Effector memory CD4-positive, alpha-beta T cell (primary cell): ENCODE data around the gene MYOG.

ENCODE experiments used
- DNase-seq, 3 donors: peaks; one replicate each; pipeline ENCODE4 v3.0.0-alpha.2; 2020
- H3K27ac ChIP-seq: 2 replicates; pipeline ENCODE4 v1.7.0; 2013; ENCODE audit warnings: mild to moderate bottlenecking, low read length, moderate library complexity; ENCODE audit not compliant: insufficient read depth, poor library complexity, severe bottlenecking
- H3K27me3 ChIP-seq: replicated peaks from 2 replicates; pipeline ENCODE4 v1.7.0; 2013; ENCODE audit warnings: mild to moderate bottlenecking, low read length; ENCODE audit not compliant: insufficient read depth, control insufficient read depth, poor library complexity, severe bottlenecking
- H3K36me3 ChIP-seq: 2 replicates; pipeline ENCODE4 v1.7.0; 2013; ENCODE audit warnings: mild to moderate bottlenecking, low read length, moderate library complexity; ENCODE audit not compliant: control insufficient read depth, insufficient read depth
- H3K4me1 ChIP-seq: 2 replicates; pipeline ENCODE4 v1.7.0; 2013; ENCODE audit warnings: low read length, mild to moderate bottlenecking; ENCODE audit not compliant: control insufficient read depth, insufficient read depth, poor library complexity, severe bottlenecking
- H3K4me3 ChIP-seq: 2 replicates; pipeline ENCODE4 v1.7.0; 2013; ENCODE audit warnings: low read length, low read depth, mild to moderate bottlenecking; ENCODE audit not compliant: insufficient read depth, poor library complexity, severe bottlenecking
- H3K9me3 ChIP-seq: 2 replicates; pipeline ENCODE4 v1.7.0; 2013; ENCODE audit warnings: mild to moderate bottlenecking, low read length, moderate library complexity; ENCODE audit not compliant: control insufficient read depth
- total RNA-seq, 3 donors: gene quantifications; one replicate each; lab custom pipeline; 2026; lab: John Stamatoyannopoulos, UW

Gene MYOG
- 0 reads per million in 3 donors for total RNA-seq

DNA sequence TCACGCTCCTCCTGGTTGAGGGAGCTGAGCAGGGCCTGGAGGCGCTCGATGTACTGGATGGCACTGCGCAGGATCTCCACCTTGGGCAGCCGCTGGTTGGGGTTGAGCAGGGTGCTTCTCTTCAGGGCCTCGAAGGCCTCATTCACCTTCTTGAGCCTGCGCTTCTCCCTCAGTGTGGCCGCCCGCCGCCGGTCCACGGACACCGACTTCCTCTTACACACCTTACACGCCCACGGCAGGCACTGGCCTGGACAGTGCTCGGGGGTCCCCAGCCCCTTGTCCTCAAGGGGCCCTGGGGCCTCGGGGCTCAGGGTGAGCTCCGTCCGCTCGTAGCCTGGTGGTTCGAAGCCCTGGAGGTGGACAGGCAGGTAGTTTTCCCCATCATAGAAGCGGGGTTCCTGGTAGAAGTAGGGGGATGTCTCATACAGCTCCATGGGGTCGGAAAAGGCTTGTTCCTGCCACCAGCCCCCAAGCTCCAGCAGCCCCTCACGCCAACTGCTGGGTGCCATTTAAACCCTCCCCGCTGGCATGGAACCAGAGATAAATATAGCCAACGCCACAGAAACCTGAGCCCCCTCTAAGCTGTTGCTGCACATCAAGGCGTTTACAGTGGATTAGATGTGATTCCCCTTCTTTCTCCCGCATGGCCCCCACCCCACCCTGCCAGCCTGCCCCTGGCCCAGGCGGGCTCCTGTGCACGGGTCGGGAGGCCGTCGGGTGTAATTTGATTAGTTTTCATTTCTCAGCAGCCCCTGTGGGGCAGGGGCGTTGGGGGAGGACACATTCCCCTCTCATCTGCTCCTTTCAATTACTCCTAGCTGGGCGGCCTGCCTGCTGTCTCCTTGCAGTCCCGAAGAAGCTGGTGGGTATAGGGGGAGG, at the start of gene MYOG:
TSS of gene MYOG (minus strand) at position 485 of the 879 bp plus-strand sequence. CDS start at position 434, 51 bp downstream.
- Histone ChIP-seq H3K36me3 (no peaks in the 10 kb centered on the region), H3K9me3 (no peaks in the 10 kb centered on the region), H3K4me1 (no peaks in the 10 kb centered on the region), H3K27ac (no peak within 1 kb of the TSS), H3K4me3 (no peak within 1 kb of the TSS), H3K27me3 (peaks cover 3% of the 10 kb centered on the region)
- no peak for DNase-seq

DNA sequence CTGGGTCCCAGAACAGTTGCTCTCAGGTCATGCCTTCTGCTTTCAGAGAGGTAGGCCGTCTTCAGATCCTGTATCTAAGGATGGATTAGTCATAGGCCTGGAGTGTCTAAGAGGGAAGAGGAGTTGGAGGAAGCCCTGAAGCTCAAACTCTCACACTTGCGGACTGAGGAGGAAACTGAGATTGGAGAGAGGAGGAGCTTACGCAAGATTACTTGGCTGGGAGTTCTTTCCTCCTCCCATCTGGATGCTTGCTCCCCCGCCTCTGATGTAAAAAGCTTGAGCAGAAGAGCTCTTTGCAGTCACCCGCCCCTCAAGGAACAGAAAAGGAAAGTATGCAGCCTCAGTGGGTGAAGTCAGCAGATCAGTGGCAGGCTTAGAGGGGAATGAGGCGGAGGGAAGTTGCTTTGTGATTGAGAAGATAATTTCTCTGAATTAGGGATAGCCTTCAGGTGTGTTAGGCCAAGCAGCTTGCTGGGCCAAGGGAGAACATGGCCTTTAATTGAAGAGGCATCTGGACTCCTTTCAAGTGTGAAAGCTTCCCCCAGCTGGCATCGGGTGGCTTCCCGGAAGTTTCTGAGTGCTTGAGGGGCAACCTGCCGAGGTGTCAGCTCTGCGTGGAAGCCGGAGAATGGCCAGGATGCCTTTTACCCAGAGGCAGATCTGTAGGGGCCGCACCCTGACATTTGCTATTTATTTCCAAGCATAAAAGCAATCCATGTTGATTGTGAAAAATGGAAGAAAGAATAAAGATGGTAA, 48.3 kb upstream of the MYOG start:
- no peak for DNase-seq
- Histone ChIP-seq H3K27me3 (no peaks in the 10 kb centered on the region), H3K4me1 (peaks cover 7% of the 10 kb centered on the region), H3K36me3 (no peaks in the 10 kb centered on the region), H3K4me3 (no peak overlapping the region), H3K27ac (no peak overlapping the region), H3K9me3 (no peaks in the 10 kb centered on the region)

- Histone ChIP-seq H3K27ac (no peak overlapping the region), H3K36me3 (no peaks in the 10 kb centered on the region), H3K9me3 (no peaks in the 10 kb centered on the region), H3K4me3 (no peak overlapping the region), H3K4me1 (peaks cover 12% of the 10 kb centered on the region), H3K27me3 (peaks cover 5% of the 10 kb centered on the region)
- DNase-seq, result no peak
These were observed 45.9 kb upstream of the MYOG start for GRCh38 chr1:203131548-203132200.

DNA sequence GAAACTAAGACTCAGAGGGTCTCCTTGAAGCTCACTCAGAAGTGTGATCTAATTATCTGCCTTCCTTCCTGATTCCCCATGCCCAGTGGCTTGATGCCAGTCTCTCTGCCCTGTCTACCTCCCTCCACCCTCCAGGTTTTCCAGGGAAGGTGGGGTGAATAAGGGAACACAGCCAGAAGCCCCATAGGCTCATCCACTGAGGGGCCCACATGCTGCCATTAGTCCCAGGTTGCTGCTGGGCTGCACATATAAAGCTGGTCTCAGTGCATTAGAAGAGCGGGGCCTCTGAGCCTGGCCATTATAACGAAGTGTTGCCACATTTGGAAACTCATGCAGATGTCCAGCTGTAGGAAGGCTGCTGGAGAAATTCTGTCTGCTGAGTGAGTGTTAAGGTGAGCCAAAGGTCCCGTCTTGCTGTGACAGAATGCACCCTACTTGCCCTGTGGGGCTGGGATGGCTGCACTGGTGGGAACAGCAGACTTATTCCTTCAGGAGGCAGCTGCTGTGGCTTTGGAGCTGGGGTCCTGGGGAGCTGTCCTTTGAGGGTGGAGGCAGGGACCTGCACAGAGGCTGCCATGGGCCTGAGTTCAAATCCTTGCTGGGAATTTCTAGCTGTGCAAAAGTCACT, 44.7 kb upstream of the MYOG start:
- Histone ChIP-seq H3K27ac (no peak overlapping the region), H3K27me3 (peaks cover 11% of the 10 kb centered on the region), H3K4me3 (no peak overlapping the region), H3K36me3 (no peaks in the 10 kb centered on the region), H3K9me3 (no peaks in the 10 kb centered on the region), H3K4me1 (peaks cover 5% of the 10 kb centered on the region)
- DNase-seq, result no peak

DNA sequence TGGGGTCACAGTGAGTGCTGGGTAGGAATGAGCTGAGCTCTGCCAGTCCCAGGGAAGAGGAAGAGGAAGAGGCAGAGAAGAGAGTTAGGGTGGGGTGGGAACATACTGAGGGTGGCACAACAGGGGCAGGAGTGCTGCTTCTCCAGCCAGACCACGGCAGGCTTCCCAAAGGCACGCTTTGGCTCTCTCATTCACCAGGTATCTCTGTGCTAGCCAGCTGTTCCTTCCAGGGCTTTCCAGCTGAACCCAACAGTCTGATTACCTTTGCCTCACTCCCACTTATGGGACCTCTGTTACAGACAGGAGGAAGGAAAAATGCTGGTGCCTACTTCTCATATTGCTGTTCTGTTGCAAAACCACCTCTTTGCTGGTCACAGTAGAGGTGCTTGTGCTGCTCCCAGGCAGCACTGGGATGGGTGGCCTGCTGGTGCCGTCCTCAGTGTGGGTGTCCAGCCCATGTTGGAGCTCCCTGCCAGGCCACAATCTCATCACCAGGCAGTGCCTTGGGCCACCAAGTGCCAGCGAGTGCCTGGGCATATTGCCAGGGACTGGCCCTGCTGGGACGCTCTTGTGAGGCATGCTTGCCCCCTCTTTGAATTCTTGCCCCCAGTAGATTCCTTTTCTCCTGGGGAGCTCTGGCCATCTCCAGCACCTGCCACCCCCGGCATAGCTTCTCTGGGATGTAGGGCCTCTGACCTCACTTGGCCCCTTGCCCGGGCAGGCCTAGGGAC, 43.9 kb upstream of the MYOG start:
- Histone ChIP-seq H3K9me3 (no peaks in the 10 kb centered on the region), H3K4me1 (peaks cover 5% of the 10 kb centered on the region), H3K27me3 (peaks cover 11% of the 10 kb centered on the region), H3K27ac (no peak overlapping the region), H3K4me3 (no peak overlapping the region), H3K36me3 (no peaks in the 10 kb centered on the region)
- no peak for DNase-seq

- no peaks in the 10 kb centered on the region for H3K36me3 ChIP-seq
- H3K9me3 ChIP-seq, result no peaks in the 10 kb centered on the region
- peaks cover 11% of the 10 kb centered on the region for H3K27me3 ChIP-seq
- no peak for DNase-seq
- peaks cover 5% of the 10 kb centered on the region for H3K4me1 ChIP-seq
- H3K4me3 ChIP-seq, result no peak overlapping the region
- H3K27ac ChIP-seq, result no peak overlapping the region
These were observed 43.1 kb upstream of the MYOG start for GRCh38 chr1:203128716-203129500.

GRCh38 chr1:203128431-203128715, 42.6 kb upstream of the MYOG start:
- DNase-seq, result no peak
- Histone ChIP-seq H3K27me3 (peaks cover 11% of the 10 kb centered on the region), H3K4me3 (no peak overlapping the region), H3K27ac (no peak overlapping the region), H3K36me3 (no peaks in the 10 kb centered on the region), H3K4me1 (peaks cover 5% of the 10 kb centered on the region), H3K9me3 (no peaks in the 10 kb centered on the region)

GRCh38 chr1:203127666-203128430, 42.0 kb upstream of the MYOG start, which contains the start of gene ADORA1:
TSS of gene ADORA1 (plus strand) at chr1:203127726. CDS start at chr1:203128842, 1,116 bp downstream.
- no peaks in the 10 kb centered on the region for H3K36me3 ChIP-seq
- peaks cover 11% of the 10 kb centered on the region for H3K27me3 ChIP-seq
- H3K4me3 ChIP-seq, result no peak within 1 kb of the TSS
- H3K4me1 ChIP-seq, result peaks cover 5% of the 10 kb centered on the region
- no peak within 1 kb of the TSS for H3K27ac ChIP-seq
- no peaks in the 10 kb centered on the region for H3K9me3 ChIP-seq
- DNase-seq, result no peak
